GM06990 (cell line): ENCODE measurements around the gene SLC8A2.

Experiments
- DNase-seq: peaks from one replicate; pipeline ENCODE4 v3.0.0-alpha.2; 2011; ENCODE audit not compliant: insufficient read length; ENCODE audit errors: extremely low read depth
- H3K27me3 ChIP-seq: replicated peaks from 2 replicates; pipeline ENCODE4 v1.6.0; 2011; ENCODE audit warnings: low read length; ENCODE audit not compliant: control insufficient read depth, insufficient read depth
- H3K36me3 ChIP-seq: 2 replicates; pipeline ENCODE4 v1.5.1; 2011; ENCODE audit warnings: low read length; ENCODE audit not compliant: control insufficient read depth, insufficient read depth
- H3K4me3 ChIP-seq: replicated peaks from 2 replicates; pipeline ENCODE4 v1.5.1; 2011; ENCODE audit warnings: low read depth, mild to moderate bottlenecking, control low read depth, low read length
- TF ChIP-seq, protein P1 (sequence below): IDR thresholded peaks from 2 replicates; pipeline ENCODE4 v1.5.1; 2011; ENCODE audit warnings: low read length, control low read depth, mild to moderate bottlenecking, inconsistent platforms; ENCODE audit not compliant: insufficient read depth, poor library complexity, severe bottlenecking

The SLC8A2 gene

DNA sequence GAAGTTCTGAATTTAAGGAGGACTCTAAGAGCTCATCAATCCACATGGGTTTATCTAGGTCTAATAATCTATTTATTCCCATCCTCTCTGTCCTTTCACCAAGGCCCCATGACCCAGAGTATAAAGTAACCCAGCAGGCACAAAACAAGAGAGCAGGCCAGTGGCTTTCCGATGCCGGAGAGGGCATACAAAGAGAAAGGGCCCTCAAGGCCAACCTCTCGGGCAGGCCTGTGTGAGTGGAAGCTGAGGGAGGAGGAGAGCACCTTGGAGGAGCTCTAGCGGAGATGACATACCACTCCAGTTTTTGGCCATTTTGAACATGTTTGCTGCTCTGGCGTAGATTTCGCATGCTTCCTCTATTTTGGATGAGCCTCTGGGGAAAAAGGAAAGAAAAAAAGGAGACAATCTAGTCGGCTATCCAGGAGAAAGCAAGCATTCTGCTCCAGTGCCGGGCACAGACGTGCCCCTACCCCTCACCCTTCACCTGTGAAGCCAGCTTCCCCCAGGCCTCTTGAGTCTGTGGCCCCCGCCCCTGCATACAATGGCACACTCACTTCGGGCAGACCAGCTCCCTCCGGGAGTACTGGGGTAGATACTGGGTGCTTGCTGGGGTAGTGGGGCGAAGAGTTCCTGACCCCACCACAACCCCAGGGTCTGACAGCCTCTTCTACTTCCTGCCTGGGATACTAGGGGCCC is 31.6 kb upstream of the SLC8A2 start:
- H3K4me3 ChIP-seq, result no peak overlapping the region
- TF ChIP-seq, protein P1, sequence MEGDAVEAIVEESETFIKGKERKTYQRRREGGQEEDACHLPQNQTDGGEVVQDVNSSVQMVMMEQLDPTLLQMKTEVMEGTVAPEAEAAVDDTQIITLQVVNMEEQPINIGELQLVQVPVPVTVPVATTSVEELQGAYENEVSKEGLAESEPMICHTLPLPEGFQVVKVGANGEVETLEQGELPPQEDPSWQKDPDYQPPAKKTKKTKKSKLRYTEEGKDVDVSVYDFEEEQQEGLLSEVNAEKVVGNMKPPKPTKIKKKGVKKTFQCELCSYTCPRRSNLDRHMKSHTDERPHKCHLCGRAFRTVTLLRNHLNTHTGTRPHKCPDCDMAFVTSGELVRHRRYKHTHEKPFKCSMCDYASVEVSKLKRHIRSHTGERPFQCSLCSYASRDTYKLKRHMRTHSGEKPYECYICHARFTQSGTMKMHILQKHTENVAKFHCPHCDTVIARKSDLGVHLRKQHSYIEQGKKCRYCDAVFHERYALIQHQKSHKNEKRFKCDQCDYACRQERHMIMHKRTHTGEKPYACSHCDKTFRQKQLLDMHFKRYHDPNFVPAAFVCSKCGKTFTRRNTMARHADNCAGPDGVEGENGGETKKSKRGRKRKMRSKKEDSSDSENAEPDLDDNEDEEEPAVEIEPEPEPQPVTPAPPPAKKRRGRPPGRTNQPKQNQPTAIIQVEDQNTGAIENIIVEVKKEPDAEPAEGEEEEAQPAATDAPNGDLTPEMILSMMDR, result no peak
- H3K27me3 ChIP-seq, result no peaks in the 10 kb centered on the region
- H3K36me3 ChIP-seq, result peaks cover 31% of the 10 kb centered on the region
- DNase-seq, result no peak

DNA sequence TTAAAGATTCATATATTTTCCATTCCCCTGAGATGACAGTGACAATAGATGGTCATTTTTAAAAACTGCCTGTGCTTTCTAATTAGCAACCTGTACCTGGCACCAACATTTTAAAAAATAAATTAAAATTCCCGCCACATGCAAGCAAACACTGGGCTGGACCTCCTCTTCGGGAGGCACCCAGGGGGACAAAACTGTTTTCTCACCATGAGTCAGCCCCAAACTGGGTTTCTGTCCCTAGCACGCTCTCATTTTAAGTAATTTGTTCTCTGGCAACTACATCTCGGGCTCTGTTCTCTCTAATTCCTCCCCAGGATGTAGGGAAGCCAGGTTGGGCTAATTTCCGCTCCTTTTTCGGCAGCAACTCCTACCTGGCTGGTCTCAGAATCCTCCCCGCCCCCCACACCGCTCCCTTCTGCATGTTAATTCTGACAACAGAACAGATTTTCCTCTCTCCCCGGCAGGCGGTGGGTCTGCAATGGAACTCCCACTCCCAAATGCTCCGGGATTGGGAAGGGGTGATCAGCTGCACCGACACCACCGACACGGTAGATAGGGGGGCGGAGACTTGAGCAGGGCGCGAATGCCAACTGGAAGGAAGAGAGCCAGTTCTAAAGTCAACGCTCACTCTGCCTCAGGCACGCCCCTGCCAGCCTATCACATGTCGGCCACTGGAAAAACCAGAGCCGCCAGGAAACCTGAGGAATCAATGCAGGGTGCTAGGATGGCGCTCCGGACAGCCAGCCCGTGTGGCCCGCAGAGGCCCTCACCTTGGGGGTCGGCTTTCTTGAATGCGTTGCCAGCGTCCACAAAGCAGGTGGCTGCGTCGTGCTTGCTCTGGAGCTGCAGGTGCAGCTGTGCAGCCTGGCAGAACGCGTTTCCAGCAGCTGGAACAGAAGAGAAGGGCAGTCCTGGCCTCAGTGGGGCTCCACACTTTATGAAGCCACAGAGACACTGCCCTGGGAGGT is 28.5 kb upstream of the SLC8A2 start:
- Histone ChIP-seq H3K27me3 (no peaks in the 10 kb centered on the region), H3K36me3 (peaks cover 52% of the 10 kb centered on the region), H3K4me3 (no peak overlapping the region)
- TF ChIP-seq, protein P1, result no peak
- DNase-seq, result no peak

DNA sequence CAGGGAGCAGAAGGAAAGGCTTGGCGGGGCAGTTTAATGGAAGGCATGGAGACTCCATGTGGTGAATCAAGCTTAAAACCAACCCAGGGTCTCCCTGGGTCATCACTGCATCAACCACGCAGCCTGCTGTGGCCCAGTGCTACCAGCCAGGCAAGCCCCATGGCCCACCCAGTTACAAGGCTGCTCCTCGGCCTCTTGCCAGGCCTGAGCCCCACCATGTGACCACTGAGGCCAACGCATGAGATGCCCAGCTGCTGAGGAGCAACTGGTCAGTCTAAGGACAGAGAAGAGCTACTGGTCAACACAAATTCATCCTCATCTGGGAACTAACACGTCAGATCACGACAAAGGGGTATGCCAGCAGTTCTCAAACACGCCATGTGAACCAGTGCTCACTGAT is 27.7 kb upstream of the SLC8A2 start:
- Histone ChIP-seq H3K27me3 (no peaks in the 10 kb centered on the region), H3K4me3 (no peak overlapping the region), H3K36me3 (peaks cover 53% of the 10 kb centered on the region)
- DNase-seq, result no peak
- TF ChIP-seq, protein P1, result no peak

DNA sequence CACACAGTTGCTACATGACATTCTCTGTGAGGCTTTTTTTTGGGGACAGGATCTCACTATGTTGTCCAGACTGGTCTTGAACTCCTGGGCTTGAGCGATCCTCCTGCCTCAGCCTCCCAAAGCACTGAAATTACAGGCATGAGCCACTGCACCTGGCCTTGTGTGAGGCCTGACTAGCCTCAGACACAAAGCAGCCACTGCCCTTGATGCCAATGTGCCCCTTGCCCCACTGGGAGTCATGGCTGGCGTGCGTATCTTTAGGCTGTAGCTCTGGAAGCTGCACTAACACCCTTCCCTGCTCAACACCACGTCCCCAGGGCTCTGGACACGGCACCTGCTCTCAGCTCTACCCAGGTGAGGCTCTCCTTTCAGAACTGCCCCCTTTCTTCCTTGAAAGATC is 26.9 kb upstream of the SLC8A2 start:
- peaks cover 52% of the 10 kb centered on the region for H3K36me3 ChIP-seq
- no peak for DNase-seq
- no peaks in the 10 kb centered on the region for H3K27me3 ChIP-seq
- TF ChIP-seq, protein P1, result no peak
- no peak overlapping the region for H3K4me3 ChIP-seq

DNA sequence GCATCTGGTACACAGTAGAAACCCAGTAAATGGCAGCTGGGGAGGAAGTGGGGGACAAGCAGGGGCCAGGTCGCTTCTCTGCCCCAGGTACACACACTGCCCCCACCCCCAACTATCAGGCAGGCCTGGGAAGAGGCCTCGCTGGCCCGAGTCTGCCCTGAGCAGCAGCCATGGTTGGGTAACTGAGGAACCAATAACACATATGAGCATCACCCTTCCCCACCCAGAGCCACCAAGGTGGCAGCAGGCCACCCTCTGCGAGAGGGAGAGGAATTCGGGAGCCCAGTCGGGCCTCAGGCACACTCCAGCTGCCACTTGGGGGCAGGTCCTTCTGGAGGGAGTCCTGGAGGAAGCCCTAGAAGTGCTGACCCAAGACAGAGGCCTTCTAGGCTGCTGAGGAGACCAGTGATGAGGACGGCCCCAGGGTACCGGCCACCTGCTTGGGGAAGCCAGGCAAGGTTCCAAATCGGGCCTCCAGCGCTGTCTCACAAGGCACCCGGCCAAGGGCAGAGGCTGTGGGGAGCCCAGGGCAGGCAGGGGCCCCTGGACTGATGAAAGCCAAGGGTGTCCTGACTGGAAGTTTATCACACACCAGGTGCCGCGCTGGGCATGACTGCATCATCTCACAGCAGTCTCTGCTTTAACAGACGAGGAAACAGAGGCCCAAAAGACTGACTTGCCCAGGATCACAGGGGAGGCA is 26.3 kb upstream of the SLC8A2 start:
- no peak for DNase-seq
- Histone ChIP-seq H3K36me3 (peaks cover 51% of the 10 kb centered on the region), H3K4me3 (no peak overlapping the region), H3K27me3 (no peaks in the 10 kb centered on the region)
- TF ChIP-seq, protein P1, result no peak
